Measurements from ENCODE around the gene STAG1.

STAG1 gene

GRCh38 chr3:136327671-136328070, 424.5 kb downstream of the STAG1 start:
- no peak for DNase-seq (ENCODE audit: insufficient read length, low spot score)
- no peak for FAIRE-seq
- no peak for TF ChIP-seq SPI1 (IDR thresholded peaks at IDR 0.05; ENCODE audit: low read depth, low read length)
- no peak for TF ChIP-seq POLR2A (IDR thresholded peaks at IDR 0.05; ENCODE audit: low read depth, low read length)
- TF ChIP-seq TAF1 (IDR thresholded peaks at IDR 0.05; ENCODE audit: low read depth, low read length): no peak
- TF ChIP-seq POU2F2 (IDR thresholded peaks at IDR 0.05; ENCODE audit: low read depth, low read length): no peak
- TF ChIP-seq PAX5 (IDR thresholded peaks at IDR 0.05; ENCODE audit: insufficient read depth, low read length, severe bottlenecking): no peak
- no peak for TF ChIP-seq POLR2AphosphoS5 (IDR thresholded peaks at IDR 0.05; ENCODE audit: low read depth, low read length)

GRCh38 chr3:136326316-136326715, 425.9 kb downstream of the STAG1 start:
- no peak for FAIRE-seq
- TF ChIP-seq POLR2AphosphoS5 (IDR thresholded peaks at IDR 0.05; ENCODE audit: low read depth, low read length) (no peak), POLR2A (IDR thresholded peaks at IDR 0.05; ENCODE audit: low read depth, low read length) (no peak), POU2F2 (IDR thresholded peaks at IDR 0.05; ENCODE audit: low read depth, low read length) (no peak), SPI1 (IDR thresholded peaks at IDR 0.05; ENCODE audit: low read depth, low read length) (no peak), PAX5 (IDR thresholded peaks at IDR 0.05; ENCODE audit: insufficient read depth, low read length, severe bottlenecking) (no peak), TAF1 (IDR thresholded peaks at IDR 0.05; ENCODE audit: low read depth, low read length) (no peak)
- DNase-seq (ENCODE audit: insufficient read length, low spot score): no peak

GRCh38 chr3:136311968-136312367, 440.2 kb downstream of the STAG1 start:
- TF ChIP-seq POU2F2 (IDR thresholded peaks at IDR 0.05; ENCODE audit: low read depth, low read length) (no peak), PAX5 (IDR thresholded peaks at IDR 0.05; ENCODE audit: insufficient read depth, low read length, severe bottlenecking) (no peak), POLR2AphosphoS5 (IDR thresholded peaks at IDR 0.05; ENCODE audit: low read depth, low read length) (no peak), SPI1 (IDR thresholded peaks at IDR 0.05; ENCODE audit: low read depth, low read length) (no peak), TAF1 (IDR thresholded peaks at IDR 0.05; ENCODE audit: low read depth, low read length) (no peak), POLR2A (IDR thresholded peaks at IDR 0.05; ENCODE audit: low read depth, low read length) (no peak)
- DNase-seq (ENCODE audit: insufficient read length, low spot score) (no peak), FAIRE-seq (peak; percentile 40)

GRCh38 chr3:136311261-136311660, 440.9 kb downstream of the STAG1 start:
- no peak for FAIRE-seq
- no peak for DNase-seq (ENCODE audit: insufficient read length, low spot score)
- TF ChIP-seq POLR2AphosphoS5 (IDR thresholded peaks at IDR 0.05; ENCODE audit: low read depth, low read length) (no peak), POU2F2 (IDR thresholded peaks at IDR 0.05; ENCODE audit: low read depth, low read length) (no peak), POLR2A (IDR thresholded peaks at IDR 0.05; ENCODE audit: low read depth, low read length) (no peak), SPI1 (IDR thresholded peaks at IDR 0.05; ENCODE audit: low read depth, low read length) (no peak), TAF1 (IDR thresholded peaks at IDR 0.05; ENCODE audit: low read depth, low read length) (no peak), PAX5 (IDR thresholded peaks at IDR 0.05; ENCODE audit: insufficient read depth, low read length, severe bottlenecking) (no peak)

- peak; percentile 77 for FAIRE-seq
- no peak for DNase-seq (ENCODE audit: insufficient read length, low spot score)
- no peak for TF ChIP-seq PAX5 (IDR thresholded peaks at IDR 0.05; ENCODE audit: insufficient read depth, low read length, severe bottlenecking)
- TF ChIP-seq POLR2A (IDR thresholded peaks at IDR 0.05; ENCODE audit: low read depth, low read length): no peak
- TF ChIP-seq POLR2AphosphoS5 (IDR thresholded peaks at IDR 0.05; ENCODE audit: low read depth, low read length): no peak
- TF ChIP-seq POU2F2 (IDR thresholded peaks at IDR 0.05; ENCODE audit: low read depth, low read length): no peak
- TF ChIP-seq TAF1 (IDR thresholded peaks at IDR 0.05; ENCODE audit: low read depth, low read length): no peak
- no peak for TF ChIP-seq SPI1 (IDR thresholded peaks at IDR 0.05; ENCODE audit: low read depth, low read length)
These were observed 446.3 kb downstream of the STAG1 start for GRCh38 chr3:136305879-136306278.

- no peak for FAIRE-seq
- TF ChIP-seq POLR2A (IDR thresholded peaks at IDR 0.05; ENCODE audit: low read depth, low read length) (no peak), PAX5 (IDR thresholded peaks at IDR 0.05; ENCODE audit: insufficient read depth, low read length, severe bottlenecking) (no peak), POU2F2 (IDR thresholded peaks at IDR 0.05; ENCODE audit: low read depth, low read length) (no peak), TAF1 (IDR thresholded peaks at IDR 0.05; ENCODE audit: low read depth, low read length) (no peak), SPI1 (IDR thresholded peaks at IDR 0.05; ENCODE audit: low read depth, low read length) (no peak), POLR2AphosphoS5 (IDR thresholded peaks at IDR 0.05; ENCODE audit: low read depth, low read length) (no peak)
- no peak for DNase-seq (ENCODE audit: insufficient read length, low spot score)
These were observed 451.7 kb downstream of the STAG1 start for GRCh38 chr3:136300444-136300843.

GRCh38 chr3:136297826-136298225, 454.4 kb downstream of the STAG1 start:
- FAIRE-seq (no peak), DNase-seq (ENCODE audit: insufficient read length, low spot score) (no peak)
- no peak for TF ChIP-seq POLR2A (IDR thresholded peaks at IDR 0.05; ENCODE audit: low read depth, low read length)
- no peak for TF ChIP-seq POLR2AphosphoS5 (IDR thresholded peaks at IDR 0.05; ENCODE audit: low read depth, low read length)
- TF ChIP-seq POU2F2 (IDR thresholded peaks at IDR 0.05; ENCODE audit: low read depth, low read length): no peak
- no peak for TF ChIP-seq SPI1 (IDR thresholded peaks at IDR 0.05; ENCODE audit: low read depth, low read length)
- no peak for TF ChIP-seq TAF1 (IDR thresholded peaks at IDR 0.05; ENCODE audit: low read depth, low read length)
- no peak for TF ChIP-seq PAX5 (IDR thresholded peaks at IDR 0.05; ENCODE audit: insufficient read depth, low read length, severe bottlenecking)

- DNase-seq (ENCODE audit: insufficient read length, low spot score): no peak
- no peak for FAIRE-seq
- TF ChIP-seq POLR2A (IDR thresholded peaks at IDR 0.05; ENCODE audit: low read depth, low read length) (no peak), POU2F2 (IDR thresholded peaks at IDR 0.05; ENCODE audit: low read depth, low read length) (no peak), TAF1 (IDR thresholded peaks at IDR 0.05; ENCODE audit: low read depth, low read length) (no peak)
These were observed 455.2 kb downstream of the STAG1 start for GRCh38 chr3:136296960-136297359.

GRCh38 chr3:136294176-136294575, 458.0 kb downstream of the STAG1 start:
- DNase-seq (ENCODE audit: insufficient read length, low spot score): no peak
- no peak for TF ChIP-seq POLR2AphosphoS5 (IDR thresholded peaks at IDR 0.05; ENCODE audit: low read depth, low read length)
- no peak for TF ChIP-seq POU2F2 (IDR thresholded peaks at IDR 0.05; ENCODE audit: low read depth, low read length)
- no peak for TF ChIP-seq TAF1 (IDR thresholded peaks at IDR 0.05; ENCODE audit: low read depth, low read length)
- TF ChIP-seq SPI1 (IDR thresholded peaks at IDR 0.05; ENCODE audit: low read depth, low read length): no peak
- no peak for TF ChIP-seq PAX5 (IDR thresholded peaks at IDR 0.05; ENCODE audit: insufficient read depth, low read length, severe bottlenecking)
- FAIRE-seq: no peak

- no peak for FAIRE-seq
- TF ChIP-seq POLR2A (IDR thresholded peaks at IDR 0.05; ENCODE audit: low read depth, low read length) (no peak), POU2F2 (IDR thresholded peaks at IDR 0.05; ENCODE audit: low read depth, low read length) (no peak), TAF1 (IDR thresholded peaks at IDR 0.05; ENCODE audit: low read depth, low read length) (no peak), POLR2AphosphoS5 (IDR thresholded peaks at IDR 0.05; ENCODE audit: low read depth, low read length) (no peak), SPI1 (IDR thresholded peaks at IDR 0.05; ENCODE audit: low read depth, low read length) (no peak), PAX5 (IDR thresholded peaks at IDR 0.05; ENCODE audit: insufficient read depth, low read length, severe bottlenecking) (no peak)
- no peak for DNase-seq (ENCODE audit: insufficient read length, low spot score)
These were observed 458.9 kb downstream of the STAG1 start for GRCh38 chr3:136293279-136293678.

Measured in GM12891 (cell line).